A172 (cell line): ENCODE data around the gene E2F7. TPM values are rescaled to one million over a fixed set of nuclear protein-coding genes. Genes with fewer than 3 reads are reported as not detected.

Experiments used
- DNase-seq: peaks from one replicate; pipeline ENCODE4 v3.0.0-alpha.2; 2015; ENCODE audit warnings: low spot score
- total RNA-seq: library from RNA; depleted of rRNA; stranded (reverse); fragments of >200 nt; shearing (Covaris generic); gene quantifications from 2 replicates; pipeline ENCODE4 v1.2.3, GENCODE V29; 2014

E2F7 gene
- total RNA-seq, 1 experiment from 2014 or later = 22.5 TPM

DNA sequence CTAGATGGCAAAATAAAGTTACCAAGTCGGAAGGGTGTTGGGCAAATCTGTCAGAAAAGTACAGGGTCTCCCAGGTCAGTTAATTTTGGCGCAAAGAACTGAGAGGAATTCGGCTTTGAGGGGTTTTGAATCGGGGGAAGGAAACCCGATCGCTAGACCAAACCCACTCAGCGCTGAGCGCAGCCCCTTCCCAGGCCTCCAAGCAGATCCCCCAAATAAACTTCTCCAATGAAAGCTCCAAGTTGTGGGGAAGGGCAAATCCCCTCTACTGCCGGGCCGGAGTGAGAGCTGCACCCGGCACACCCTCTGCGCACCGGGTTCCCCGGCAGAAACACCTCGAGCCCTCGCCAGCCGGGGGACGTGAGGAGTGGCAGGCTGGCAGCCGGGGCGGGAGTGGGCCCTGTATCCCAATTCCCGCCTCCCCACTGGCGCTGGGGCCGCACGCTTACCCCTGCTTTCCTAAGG, 441 bp downstream of the E2F7 start:
- peak; percentile 22 for DNase-seq

DNA sequence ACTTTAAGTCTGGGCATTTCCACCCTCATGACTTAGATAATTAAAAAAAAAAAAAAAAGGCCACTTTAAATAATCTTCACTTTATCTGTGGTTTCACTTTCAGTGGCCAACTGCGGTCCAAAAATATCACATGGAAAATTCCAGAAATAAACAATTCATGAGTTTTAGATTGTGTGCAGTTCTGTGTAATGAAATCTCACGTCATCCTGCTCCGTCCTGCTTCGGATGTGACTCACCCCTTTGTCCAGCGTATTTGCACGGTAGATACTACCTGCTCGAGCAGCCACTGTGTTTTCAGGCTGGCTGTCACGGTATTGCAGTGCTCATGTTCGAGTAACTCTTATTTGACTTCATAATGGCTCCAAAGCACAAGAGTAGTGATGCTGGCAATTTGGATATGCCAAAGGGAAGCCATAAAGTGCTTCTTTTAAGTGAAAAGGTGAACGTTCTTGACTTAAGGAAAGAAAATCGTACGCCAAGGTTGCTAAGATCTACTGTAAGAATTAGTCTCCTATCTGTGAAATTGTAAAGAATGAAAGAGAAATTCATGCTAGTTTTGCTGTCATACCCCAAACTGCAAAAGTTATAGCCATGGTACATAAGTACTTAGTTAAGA, 2.4 kb downstream of the E2F7 start:
- DNase-seq = peak; percentile 83

DNA sequence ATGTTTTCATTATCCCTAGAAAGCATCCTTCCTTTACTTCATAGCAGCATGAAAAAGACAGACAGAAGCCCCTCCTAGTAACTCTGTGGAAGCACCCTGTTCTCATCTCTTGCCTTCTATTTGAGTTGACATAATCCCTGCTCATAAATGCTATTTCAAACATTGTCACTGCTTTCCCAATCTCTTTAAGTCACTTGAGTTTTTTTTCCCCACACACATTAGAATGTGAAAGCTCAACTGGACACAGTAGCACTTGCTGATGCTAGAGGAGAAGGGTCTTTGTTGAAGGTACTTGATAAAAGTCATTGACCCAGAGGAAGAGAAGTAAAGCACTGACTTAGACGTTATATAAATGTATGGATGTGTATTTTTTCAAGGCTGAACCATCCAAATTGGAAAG, 3.0 kb downstream of the E2F7 start:
- no peak for DNase-seq

DNA sequence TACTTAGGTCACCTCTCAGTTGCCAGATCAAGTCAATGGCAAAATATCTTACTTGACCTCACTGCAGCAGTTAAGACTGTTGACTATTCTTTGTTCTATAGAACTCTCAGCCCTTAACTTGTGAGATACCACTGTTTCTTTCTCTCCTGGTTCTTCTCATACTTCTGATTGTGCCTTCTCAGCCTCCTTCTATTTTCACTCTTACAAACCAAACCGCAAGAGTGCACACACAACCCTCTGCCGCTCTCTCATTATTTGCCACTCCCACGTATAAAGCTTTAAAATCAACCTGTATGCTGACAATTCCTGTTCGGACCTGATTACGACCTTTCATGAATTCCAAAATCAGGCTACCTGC, 4.5 kb downstream of the E2F7 start:
- no peak for DNase-seq

DNA sequence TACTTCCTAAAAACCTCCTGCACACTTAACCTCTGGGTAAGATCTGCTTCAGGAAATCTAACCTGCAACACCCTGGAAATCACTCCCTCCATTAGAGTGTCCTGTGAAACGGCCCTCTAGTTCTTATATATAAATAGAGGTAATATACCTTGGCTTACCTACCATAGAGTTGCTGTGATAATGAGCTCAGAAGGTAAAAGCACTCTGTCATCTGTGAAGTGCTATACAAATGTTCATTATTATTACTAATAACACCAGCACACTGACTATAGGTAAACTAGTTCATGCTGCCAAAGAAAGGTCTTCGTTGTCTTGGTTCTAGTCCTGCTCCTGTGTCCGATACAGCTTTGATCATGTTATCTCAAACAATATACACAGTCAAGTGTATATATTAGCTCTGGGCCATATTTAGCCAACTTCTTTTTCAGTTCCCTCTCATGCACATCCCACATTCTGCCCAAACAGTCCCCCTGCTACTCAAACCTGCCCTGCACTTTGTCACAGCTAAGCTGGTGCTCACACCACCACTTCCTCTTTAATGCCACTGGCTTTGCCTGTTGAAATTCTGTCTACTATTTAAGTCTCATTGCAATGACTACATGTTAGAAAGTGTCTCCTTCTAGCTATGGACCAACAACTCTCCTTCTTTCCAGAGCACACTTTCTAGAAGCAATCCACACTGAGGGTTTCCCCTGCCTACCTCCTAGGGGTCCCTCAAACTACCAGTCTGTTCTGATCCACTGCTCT, 5.1 kb downstream of the E2F7 start:
- no peak for DNase-seq

DNA sequence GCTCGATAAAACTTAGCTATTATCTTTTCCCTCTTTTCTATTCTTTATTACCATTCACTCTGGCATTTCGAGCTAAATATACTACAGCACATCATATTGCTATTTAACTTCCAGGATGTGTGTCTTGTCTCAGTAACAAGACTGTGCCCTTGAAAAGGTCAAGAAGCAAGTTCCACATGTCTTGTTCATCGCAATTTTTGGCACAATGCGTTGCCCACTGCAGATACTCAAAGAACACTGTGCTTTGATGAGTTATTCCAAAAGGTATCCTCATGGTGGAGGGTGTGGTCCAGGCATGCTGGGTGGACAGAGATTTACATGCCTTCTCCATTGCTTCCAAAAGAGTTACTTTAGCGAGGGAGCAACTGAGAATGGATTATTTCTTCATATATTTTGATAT, 6.6 kb downstream of the E2F7 start:
- peak; percentile 55 for DNase-seq

DNA sequence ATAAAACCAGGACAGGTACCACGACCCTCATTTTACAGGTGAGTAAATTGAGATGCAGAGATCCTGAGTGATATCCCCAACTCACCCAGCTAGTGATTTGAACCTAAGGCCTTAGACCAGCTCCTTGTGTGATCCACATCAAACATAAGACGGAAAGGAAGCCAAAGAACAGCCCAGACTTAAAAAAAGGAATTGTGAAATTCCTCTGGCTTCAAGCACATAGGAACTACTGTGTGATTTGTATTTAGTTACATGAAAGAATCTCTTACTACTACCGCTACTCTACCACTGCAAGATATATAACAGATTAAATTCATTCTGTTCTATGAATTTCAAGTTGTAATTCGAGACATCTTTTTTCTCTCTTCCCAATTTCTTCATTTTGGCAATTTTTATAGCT, 10.5 kb downstream of the E2F7 start:
- no peak for DNase-seq

DNA sequence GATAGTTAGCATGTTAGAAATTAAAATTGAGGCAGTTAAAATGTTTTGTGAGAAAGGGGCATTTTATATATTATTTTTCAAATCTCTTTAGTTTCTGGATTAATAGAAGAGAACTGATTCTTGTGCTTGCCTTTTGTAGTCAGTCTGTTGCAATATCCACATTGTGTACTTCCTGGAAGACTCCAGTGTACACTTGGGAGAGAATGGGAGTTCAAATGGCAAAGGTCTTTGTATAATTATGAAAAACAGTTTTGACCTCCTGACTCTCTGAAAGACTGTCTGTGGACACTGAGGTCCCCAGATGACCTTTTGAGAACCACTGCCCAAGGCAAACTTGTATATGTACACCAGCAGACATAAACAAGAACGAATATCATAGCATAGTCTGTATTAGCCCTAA, 12.1 kb downstream of the E2F7 start:
- DNase-seq = no peak

DNA sequence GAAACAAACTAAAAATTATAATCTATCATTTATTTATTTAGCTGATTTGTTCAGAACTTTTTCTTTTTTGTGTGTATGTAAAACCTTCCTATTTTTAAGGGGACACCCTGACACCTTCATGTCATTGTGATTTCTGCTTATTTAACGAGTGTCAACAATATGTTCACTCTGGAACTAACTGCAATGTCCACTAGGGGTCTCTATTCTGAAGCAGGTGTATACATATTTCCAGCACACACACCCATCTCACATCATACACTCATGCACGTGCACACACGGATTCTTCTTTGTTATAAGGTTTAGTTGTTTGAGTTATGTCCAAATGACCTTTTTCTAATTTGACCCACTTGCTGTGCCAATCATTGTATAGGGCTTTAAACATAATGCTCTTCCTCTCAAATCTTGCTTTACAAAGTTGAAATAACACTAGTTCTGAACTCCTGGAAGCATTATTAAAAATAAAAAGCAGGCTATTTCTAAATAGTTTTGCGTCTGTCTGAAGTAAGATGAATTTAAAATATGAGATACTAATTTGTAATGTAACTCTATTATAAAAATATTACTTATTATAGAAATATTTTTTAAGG, 15.5 kb downstream of the E2F7 start:
- peak; percentile 47 for DNase-seq

DNA sequence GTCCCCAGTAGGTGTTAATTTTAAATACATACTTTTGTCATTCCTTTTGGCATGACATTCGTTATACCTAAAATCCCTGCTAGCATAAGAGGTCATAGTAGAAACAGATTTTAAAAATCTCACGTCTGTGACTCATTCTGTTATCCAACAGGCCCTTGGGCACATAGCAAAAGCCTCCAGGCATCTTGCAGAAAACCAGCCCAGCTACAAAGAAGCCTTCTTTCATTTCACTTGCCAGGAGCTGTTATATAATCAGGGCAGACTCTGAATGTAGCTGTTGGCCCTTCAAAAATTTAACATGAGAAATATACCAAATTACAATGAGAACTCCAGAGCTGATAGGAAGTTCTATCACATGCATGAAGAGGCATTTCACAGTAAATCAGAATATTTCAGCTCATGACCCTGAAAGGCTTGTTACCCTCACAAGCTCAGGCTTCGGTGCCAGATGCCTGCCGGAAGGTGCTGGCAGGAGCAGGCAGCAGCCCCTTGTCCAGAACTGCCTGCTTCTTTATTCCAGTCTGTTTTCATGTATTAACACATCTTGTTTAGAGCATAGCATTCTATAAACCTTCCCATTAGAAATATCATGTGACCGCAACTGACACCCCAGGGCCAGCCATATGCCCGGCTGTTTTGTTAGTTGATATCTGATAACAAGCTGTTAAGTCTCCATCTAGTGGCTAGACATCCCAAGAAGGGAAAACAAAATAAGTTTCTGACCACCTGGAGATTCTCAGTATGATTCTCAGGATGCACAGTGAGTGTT, 17.8 kb downstream of the E2F7 start:
- DNase-seq = no peak

DNA sequence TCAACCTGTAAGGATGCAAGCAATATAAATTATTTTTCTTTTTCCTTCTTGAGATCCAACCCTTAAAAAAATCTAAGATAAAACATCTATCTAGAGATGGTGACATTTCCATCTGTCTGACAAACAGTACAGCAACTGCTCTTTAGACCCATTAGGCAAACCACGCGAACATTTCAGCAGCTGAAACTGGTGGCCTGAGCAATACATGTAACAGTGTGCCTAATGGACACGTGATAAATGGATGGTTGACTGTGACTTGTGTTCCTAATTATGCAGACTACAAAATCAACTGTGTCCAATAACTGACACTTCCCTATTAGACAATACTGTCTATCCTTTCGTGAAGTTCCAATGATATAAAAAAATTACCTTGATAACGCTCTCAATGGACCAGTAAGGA, 18.9 kb downstream of the E2F7 start:
- DNase-seq = no peak

DNA sequence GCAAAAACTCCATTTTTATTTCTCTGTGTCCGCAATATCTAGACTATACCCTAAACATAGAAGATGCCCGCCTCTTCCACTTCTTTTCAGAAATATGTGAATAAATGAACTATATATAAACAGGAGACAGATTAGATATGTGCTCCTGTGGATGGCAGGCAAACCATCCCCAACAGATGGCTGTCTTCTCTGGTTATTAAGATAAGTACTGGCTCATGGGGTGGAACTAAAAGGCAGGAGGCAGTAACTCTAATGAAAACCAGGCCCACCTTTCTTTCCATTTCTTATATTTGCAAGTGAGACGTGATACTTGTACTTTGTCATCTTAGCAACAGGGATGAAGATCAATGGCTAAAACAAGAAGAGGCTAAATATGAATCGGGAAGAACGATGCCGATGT, 20.2 kb downstream of the E2F7 start:
- no peak for DNase-seq

DNA sequence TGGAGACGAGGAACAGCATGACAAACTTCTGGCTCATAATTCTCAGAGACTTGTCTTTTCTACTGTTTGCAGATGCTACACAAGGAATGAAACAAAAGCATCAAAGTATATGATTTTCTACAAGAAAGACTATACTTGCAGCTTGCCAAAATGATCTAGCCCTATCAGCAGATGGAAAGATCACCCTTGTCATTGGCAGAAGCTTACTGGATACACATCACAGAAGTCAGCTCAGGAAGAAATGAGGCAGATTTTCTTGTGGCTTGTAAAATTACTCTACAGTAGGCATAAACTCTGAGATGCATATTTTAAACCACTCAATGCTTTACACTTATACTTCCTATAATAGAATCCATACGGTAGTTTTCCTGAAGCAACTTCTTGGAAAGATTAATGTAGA, 20.6 kb downstream of the E2F7 start:
- DNase-seq = no peak

DNA sequence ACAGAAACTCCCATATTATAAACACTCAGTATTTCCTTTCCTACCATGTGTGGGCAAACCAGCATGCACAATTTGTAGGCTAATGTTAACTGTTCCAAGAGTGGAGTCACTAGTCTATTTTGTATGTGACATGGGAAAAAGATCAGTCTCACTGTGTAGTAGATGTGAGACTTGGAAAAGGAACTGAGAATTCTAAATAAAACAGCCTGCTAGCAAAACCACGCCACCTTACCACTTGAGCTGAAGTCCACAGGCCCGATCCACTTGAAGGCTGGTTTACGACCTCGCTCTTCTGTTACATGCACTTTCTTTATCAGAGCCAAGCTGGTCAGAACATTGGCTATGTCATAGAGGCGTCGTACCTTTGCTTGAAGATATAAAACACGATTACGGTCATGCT, 22.5 kb downstream of the E2F7 start:
- no peak for DNase-seq

DNA sequence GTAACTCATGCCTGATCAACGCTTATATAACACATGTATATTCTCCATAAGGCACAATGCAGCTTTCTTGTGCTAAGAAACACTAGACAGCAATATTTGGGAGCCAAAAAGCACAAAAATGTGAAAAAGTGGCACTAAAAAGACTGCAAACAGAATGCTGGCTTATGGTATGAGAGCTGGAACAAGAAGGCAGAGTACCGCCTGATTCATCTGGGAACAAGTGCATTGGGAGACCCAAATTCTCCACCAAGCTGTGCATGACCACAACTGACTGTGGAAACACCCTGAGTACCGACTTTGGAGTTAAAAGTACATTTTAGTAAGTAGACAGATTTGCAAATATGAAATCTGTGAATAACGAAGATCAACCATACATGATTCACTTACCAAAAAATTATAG, 25.1 kb downstream of the E2F7 start:
- no peak for DNase-seq

DNA sequence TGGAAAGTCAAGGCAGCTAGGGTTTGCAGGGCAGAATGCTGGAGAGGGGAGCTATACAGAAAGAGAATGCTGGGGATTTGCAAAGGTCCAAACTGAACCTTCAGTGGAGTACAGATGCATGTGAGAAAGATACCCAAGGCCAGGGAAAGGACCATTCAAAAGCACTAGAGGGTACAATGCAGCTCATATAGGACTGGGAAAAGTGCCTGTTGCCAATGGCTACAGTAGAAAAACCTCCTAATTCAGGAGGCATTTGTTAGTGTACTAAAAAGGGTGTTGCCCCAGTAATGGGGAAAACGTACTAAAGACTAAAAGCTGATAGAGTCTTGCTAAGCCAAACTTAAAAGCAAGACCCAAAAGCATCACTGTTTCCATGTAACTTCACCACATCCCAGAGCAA, 30.1 kb downstream of the E2F7 start:
- no peak for DNase-seq

DNA sequence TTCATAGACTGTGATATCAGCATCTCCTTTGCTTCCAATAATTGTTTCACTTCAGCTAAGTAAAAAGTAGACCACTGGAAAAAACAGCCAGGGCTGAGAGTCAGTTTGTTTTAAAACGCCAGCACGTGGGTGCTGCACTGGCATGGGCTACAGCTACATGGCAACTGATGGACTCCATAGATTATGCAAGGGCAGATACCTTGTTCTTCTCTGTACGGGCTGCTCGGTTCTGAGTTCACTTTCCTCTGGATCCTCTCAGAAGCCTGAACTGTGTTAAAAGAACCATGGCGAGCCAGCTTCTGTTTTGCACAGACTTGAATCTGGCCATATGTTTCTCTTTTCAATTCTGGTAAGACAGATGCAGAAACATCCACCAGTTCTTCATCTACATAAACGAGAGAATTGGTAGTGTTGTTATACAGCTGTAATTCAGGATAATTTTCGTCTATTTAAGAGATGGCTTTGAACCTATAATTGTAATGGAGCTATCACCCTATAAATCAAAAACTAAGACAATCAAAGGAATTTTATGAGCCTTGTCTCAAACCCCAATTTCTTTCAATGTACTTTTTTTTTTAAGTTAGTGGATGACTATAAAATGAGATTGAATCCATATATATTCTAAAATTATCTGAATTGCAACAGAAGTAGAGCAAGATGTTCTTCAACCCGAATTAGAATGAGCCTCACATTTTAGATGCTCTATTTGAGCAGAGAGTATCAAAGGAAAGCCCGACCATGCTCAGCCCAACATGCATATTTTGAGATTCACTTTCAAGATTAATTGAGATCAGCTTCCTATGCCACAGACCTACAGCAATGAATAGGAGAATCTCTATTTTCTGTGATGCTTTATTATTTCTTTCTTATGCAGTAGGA, 31.5 kb downstream of the E2F7 start:
- no peak for DNase-seq

DNA sequence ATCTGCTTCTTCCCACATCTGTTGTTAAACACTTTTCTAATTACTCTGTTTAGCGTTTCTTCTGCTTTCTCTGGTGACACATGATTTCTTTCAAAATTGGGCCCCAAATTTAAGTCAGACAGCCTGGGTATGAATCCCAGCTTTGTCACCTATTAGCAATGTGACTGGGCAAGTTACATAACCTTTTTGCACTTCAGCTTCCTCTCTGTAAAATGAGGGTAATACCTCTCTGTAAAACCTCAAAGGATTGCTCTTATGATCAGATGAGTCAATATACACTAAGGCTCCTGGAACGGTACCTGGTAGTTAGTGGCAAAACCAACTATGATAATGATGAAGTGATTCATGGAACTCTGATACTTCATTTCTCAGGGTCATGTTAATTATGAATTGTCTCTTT, 33.0 kb downstream of the E2F7 start:
- peak; percentile 87 for DNase-seq

DNA sequence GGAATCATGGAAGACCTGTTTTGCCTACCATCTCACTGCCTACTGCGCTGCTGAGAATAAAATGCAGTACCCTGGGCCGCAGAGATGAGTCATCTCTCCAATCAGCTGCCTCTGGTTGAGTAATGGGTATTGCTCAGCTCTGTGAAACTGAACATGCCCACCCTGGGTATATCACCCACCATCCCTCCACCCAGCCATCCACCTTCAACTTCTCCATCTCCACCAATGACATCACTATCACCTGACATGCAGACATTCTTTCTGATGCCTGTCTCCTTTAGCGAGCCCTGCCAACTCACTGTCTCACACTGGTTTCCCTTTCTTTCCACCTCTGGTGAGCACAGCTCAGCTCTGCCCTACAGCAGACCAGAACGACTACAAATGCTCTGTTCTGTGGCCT, 33.6 kb downstream of the E2F7 start:
- peak; percentile 94 for DNase-seq

DNA sequence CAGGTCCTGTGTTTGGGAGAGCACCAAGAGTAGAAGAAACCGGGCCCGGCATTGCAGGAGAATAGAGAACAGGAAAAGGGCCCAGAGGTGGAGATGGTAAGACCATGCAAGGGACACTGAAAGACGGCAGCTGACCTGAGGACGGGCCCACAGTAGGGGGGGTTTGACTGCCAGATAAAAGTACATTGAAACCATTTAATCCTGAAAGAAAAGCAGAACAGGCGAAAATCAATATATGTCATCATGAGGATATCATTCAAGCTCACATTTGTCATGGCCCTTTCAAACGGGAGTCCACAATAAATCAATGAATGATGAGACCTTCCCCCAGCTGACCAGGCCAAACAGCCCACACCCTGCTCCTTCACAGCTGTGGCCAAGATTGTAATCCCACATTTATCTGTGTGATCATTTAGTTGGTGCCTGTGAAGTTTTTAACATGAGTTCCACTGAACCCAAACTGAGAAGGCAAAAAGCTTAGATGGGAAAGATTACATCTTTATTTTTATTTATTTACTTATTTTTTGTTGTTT, 39.5 kb downstream of the E2F7 start:
- no peak for DNase-seq

DNA sequence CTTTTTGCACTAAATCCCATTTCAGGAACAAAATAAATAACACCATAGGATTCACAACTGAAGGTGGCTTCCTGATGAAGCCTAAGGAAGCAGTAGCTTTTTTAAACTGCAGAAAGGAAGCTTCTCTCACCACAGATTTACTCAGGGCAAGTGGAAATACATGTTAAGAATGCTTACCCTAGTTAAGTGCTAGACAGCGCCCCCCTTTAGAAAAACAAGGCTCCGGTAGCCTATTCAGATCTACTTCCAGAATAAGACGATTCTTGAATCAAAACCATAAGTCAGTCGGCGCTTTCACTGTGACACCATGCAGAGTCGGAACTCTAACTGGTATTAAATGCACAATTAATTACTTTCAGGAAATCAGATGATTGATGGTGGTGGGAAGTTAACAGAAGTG, 41.9 kb downstream of the E2F7 start:
- no peak for DNase-seq
